HCT116 (cell line): ENCODE data around the gene SERPIND1. TPM values are rescaled to one million over a fixed set of nuclear protein-coding genes. Genes with fewer than 3 reads are reported as not detected.

ENCODE experiments used
- ATAC-seq: fragments of 200-7000 bp; cut with Tn5 transposase; 2 replicates; pipeline ENCODE4 v1.9.1; 2020; ENCODE audit warnings: mild to moderate bottlenecking, moderate library complexity
- BruUV-seq: library from RNA; stranded (reverse); fragments of 400-500 nt; replicated peaks from 2 replicates; lab custom pipeline; 2021; lab: Mats Ljungman, UMichigan
- CTCF ChIA-PET: fragments of 300-600 bp; sonication (Branson Sonifier 250); formaldehyde crosslinking; loops from one replicate; lab custom pipeline; 2021; ENCODE audit warnings: antibody characterized with exemption; lab: Charles Lee
- POLR2A ChIA-PET: fragments of 300-600, 350-600 bp; sonication (Branson Sonifier 250); formaldehyde crosslinking; loops from one replicate; lab custom pipeline; 2021; ENCODE audit warnings: antibody characterized with exemption; lab: Charles Lee
- RAD21 ChIA-PET, 2 experiments: fragments of 300-600 bp; sonication (Branson Sonifier 250); formaldehyde crosslinking; loops; one replicate each; lab custom pipeline; 2023; ENCODE audit warnings: low total read pairs in 2 of 2; ENCODE audit not compliant: uncharacterized antibody in 2 of 2, unreplicated experiment in 2 of 2, low non-redundant PET in 1 of 2; lab: Charles Lee
- DNase-seq: peaks from one replicate; pipeline ENCODE4 v3.0.0-alpha.2; 2010; ENCODE audit warnings: low read depth, low spot score
- H2AFZ ChIP-seq: fragments of 200-600 bp; shearing (Covaris generic), sonication (generic); 2 replicates; pipeline ENCODE4 v1.6.1; 2017; ENCODE audit warnings: low read depth, mixed run types, mixed read lengths, antibody characterized with exemption, low read length; ENCODE audit not compliant: poor library complexity, severe bottlenecking
- H3K27ac ChIP-seq: 2 replicates; pipeline ENCODE4 v1.5.1; 2012; ENCODE audit warnings: low read depth, low read length
- H3K27me3 ChIP-seq: fragments of 200-600 bp; sonication (generic); 2 replicates; pipeline ENCODE4 v1.6.1; 2016; ENCODE audit warnings: mixed run types, low read length, mixed read lengths; ENCODE audit not compliant: insufficient read depth
- H3K36me3 ChIP-seq, 2 experiments: fragments of 200-500 bp in 1 of 2; fragments of 200-600 bp in 1 of 2; sonication (Bioruptor generic) in 1 of 2; sonication (generic) in 1 of 2; 2 replicates each; pipeline versions ENCODE4 v1.5.1 to v1.6.1; 2014 to 2016; ENCODE audit warnings: low read length in 2 of 2, inconsistent platforms in 1 of 2, mixed read lengths in 1 of 2, mixed run types in 1 of 2; ENCODE audit not compliant: insufficient read depth in 2 of 2, control insufficient read depth in 1 of 2
- H3K4me1 ChIP-seq, 2 experiments: fragments of 200-600 bp in 1 of 2; sonication (generic) in 1 of 2; 2 replicates each; pipeline versions ENCODE4 v1.5.1 to v1.6.1; 2012 to 2017; ENCODE audit warnings: low read length in 2 of 2, inconsistent platforms in 1 of 2, mild to moderate bottlenecking in 1 of 2, mixed read lengths in 1 of 2, mixed run types in 1 of 2, moderate library complexity in 1 of 2; ENCODE audit not compliant: insufficient read depth in 2 of 2, control insufficient read depth in 1 of 2
- H3K4me2 ChIP-seq: fragments of 200-600 bp; sonication (generic); 2 replicates; pipeline ENCODE4 v1.6.1; 2017; ENCODE audit warnings: mixed run types, low read length, mixed read lengths
- H3K4me3 ChIP-seq, 2 experiments: fragments of 200-600 bp in 1 of 2; sonication (generic) in 1 of 2; replicated peaks in 1 of 2; 2 replicates each; pipeline ENCODE4 v1.5.1; 2011 to 2016; ENCODE audit warnings: low read length in 2 of 2, control low read depth in 1 of 2, low read depth in 1 of 2, mild to moderate bottlenecking in 1 of 2, mixed read lengths in 1 of 2, mixed run types in 1 of 2
- H3K79me2 ChIP-seq: fragments of 200-600 bp; sonication (generic); 2 replicates; pipeline ENCODE4 v1.6.1; 2017; ENCODE audit warnings: mild to moderate bottlenecking, mixed run types, low read length, moderate library complexity, mixed read lengths; ENCODE audit not compliant: insufficient read depth
- H3K9ac ChIP-seq: fragments of 200-600 bp; sonication (generic); 2 replicates; pipeline ENCODE4 v1.6.1; 2016; ENCODE audit warnings: low read length, mixed read lengths
- H3K9me2 ChIP-seq: fragments of 200-600 bp; sonication (generic), shearing (Covaris generic); 2 replicates; pipeline ENCODE4 v1.6.1; 2017; ENCODE audit warnings: mixed run types, mild to moderate bottlenecking, moderate library complexity; ENCODE audit not compliant: insufficient read depth
- H3K9me3 ChIP-seq, 2 experiments: fragments of 200-500 bp in 1 of 2; fragments of 200-600 bp in 1 of 2; sonication (Bioruptor generic) in 1 of 2; sonication (generic) in 1 of 2; 2 replicates each; pipeline ENCODE4 v1.6.1; 2014 to 2017; ENCODE audit warnings: low read length in 2 of 2, mixed read lengths in 2 of 2, inconsistent platforms in 1 of 2, low read depth in 1 of 2, mild to moderate bottlenecking in 1 of 2, mixed run types in 1 of 2, moderate library complexity in 1 of 2; ENCODE audit not compliant: control insufficient read depth in 1 of 2, insufficient read depth in 1 of 2
- H4K20me1 ChIP-seq: fragments of 200-600 bp; sonication (generic), shearing (Covaris generic); 2 replicates; pipeline ENCODE4 v1.6.1; 2017; ENCODE audit warnings: mixed run types, mild to moderate bottlenecking, moderate library complexity; ENCODE audit not compliant: insufficient read depth
- CTCF ChIP-seq, 3 experiments: fragments of 200-600 bp in 1 of 3; sonication (generic) in 1 of 3; IDR thresholded peaks in 2 of 3; conservative IDR thresholded peaks in 1 of 3; 2 replicates each; pipeline ENCODE4 v1.5.1; 2012 to 2017; ENCODE audit warnings: low read depth in 2 of 3, low read length in 2 of 3, antibody characterized with exemption in 1 of 3, borderline replicate concordance in 1 of 3, control low read depth in 1 of 3, mild to moderate bottlenecking in 1 of 3, mixed read lengths in 1 of 3, mixed run types in 1 of 3, moderate library complexity in 1 of 3; ENCODE audit not compliant: insufficient read depth in 1 of 3
- EGR1 ChIP-seq: IDR thresholded peaks from 2 replicates; pipeline ENCODE4 v1.6.1; 2012; ENCODE audit warnings: low read depth
- EZH2phosphoT487 ChIP-seq: fragments of 200-600 bp; IDR thresholded peaks from 2 replicates; pipeline ENCODE4 v1.6.1; 2018; ENCODE audit warnings: antibody characterized with exemption, borderline replicate concordance
- FOSL1 ChIP-seq: IDR thresholded peaks from 2 replicates; pipeline ENCODE4 v1.6.1; 2012; ENCODE audit warnings: low read depth
- RAD21 ChIP-seq: IDR thresholded peaks from 2 replicates; pipeline ENCODE4 v1.6.1; 2012; ENCODE audit warnings: low read depth, mild to moderate bottlenecking
- intact Hi-C: fragments of 100-400 bp; cut with micrococcal nuclease; formaldehyde crosslinking; loops from 2 replicates; pipeline ENCODE4 v1.10.0; 2022
- total RNA-seq: library from RNA; stranded (reverse); gene quantifications from one replicate; pipeline ENCODE4 v1.2.1, GENCODE V29; 2021; ENCODE audit not compliant: unreplicated experiment
- TF ChIP-seq, protein P1 (sequence below): IDR thresholded peaks from 2 replicates; pipeline ENCODE4 v1.6.1; 2012

Gene SERPIND1
- total RNA-seq, 1 experiment from 2014 or later, result 0.25 TPM

- CTCF ChIA-PET, result interaction anchor here (0.6 to 2.2 kb wide), 6 partner anchors 8 to 41 kb away, joined by 3 to 8 read pairs (median 4); no protein-coding TSS in a partner anchor
- no peaks in the 10 kb centered on the region for H3K9me2 ChIP-seq
- RAD21 ChIA-PET, result no interaction called here
- no peak for TF ChIP-seq EGR1
- peak; percentile 61 for TF ChIP-seq RAD21
- TF ChIP-seq CTCF (IDR thresholded peaks at IDR 0.05 in 2 of 3, conservative IDR thresholded peaks at IDR 0.05 in 1 of 3; ENCODE audit: borderline replicate concordance in 1 of 3, insufficient read depth in 1 of 3, low read depth in 2 of 3, low read length in 2 of 3), result peak; percentile 51 to 84 (median 84); a peak in 5 of 6 replicates
- POLR2A ChIA-PET, result no interaction called here
- H3K27me3 ChIP-seq, result no peaks in the 10 kb centered on the region
- H3K4me2 ChIP-seq, result no peak overlapping the region
- H4K20me1 ChIP-seq, result no peaks in the 10 kb centered on the region
- intact Hi-C loops, result loop anchor here (1.0 to 2.0 kb wide), 2 partner anchors 25 to 178 kb away; no protein-coding TSS in a partner anchor
- ATAC-seq (peak; percentile 95), DNase-seq (peak; percentile 34)
- no peaks in the 10 kb centered on the region for H3K9me3 ChIP-seq
- no peak overlapping the region for H2AFZ ChIP-seq
- BruUV-seq, result no TSS peak
- no peak overlapping the region for H3K4me3 ChIP-seq
- H3K79me2 ChIP-seq, result no peaks in the 10 kb centered on the region
- H3K36me3 ChIP-seq, result peaks cover 0 to 3% of the 10 kb centered on the region in 2 experiments; a peak in 2 of 4 replicates
- no peak overlapping the region for H3K9ac ChIP-seq
- peaks cover 0 to 1% of the 10 kb centered on the region in 2 experiments; a peak in 1 of 4 replicates for H3K4me1 ChIP-seq
- H3K27ac ChIP-seq, result no peak overlapping the region
Observed at GRCh38 chr22:20783844-20784723, 10.2 kb downstream of the SERPIND1 start.

- TF ChIP-seq, protein P1, sequence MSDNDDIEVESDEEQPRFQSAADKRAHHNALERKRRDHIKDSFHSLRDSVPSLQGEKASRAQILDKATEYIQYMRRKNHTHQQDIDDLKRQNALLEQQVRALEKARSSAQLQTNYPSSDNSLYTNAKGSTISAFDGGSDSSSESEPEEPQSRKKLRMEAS, result no peak
- no peak for TF ChIP-seq FOSL1
- no peak for TF ChIP-seq EZH2phosphoT487
- intact Hi-C loops, result loop anchor here (2.0 kb wide), 1 partner anchor 27 kb away; no protein-coding TSS in a partner anchor
- ATAC-seq (no peak), DNase-seq (no peak)
- H3K4me3 ChIP-seq, result no peak overlapping the region
- H3K9me3 ChIP-seq, result no peaks in the 10 kb centered on the region
- POLR2A ChIA-PET, result no interaction called here
- BruUV-seq, result no TSS peak
- no peaks in the 10 kb centered on the region for H3K9me2 ChIP-seq
- H3K9ac ChIP-seq, result no peak overlapping the region
- RAD21 ChIA-PET, result no interaction called here
- peaks cover 0 to 3% of the 10 kb centered on the region in 2 experiments; a peak in 2 of 4 replicates for H3K36me3 ChIP-seq
- H3K4me1 ChIP-seq, result no peaks in the 10 kb centered on the region
- no peak overlapping the region for H2AFZ ChIP-seq
- H3K27me3 ChIP-seq, result no peaks in the 10 kb centered on the region
- no peak overlapping the region for H3K4me2 ChIP-seq
- no peaks in the 10 kb centered on the region for H4K20me1 ChIP-seq
- no peaks in the 10 kb centered on the region for H3K79me2 ChIP-seq
- H3K27ac ChIP-seq, result no peak overlapping the region
- CTCF ChIA-PET, result interaction anchor here (1.4 kb wide), 1 partner anchor 43 kb away, joined by 4 read pairs; no protein-coding TSS in a partner anchor
Observed at GRCh38 chr22:20785415-20785814, 11.5 kb downstream of the SERPIND1 start.
